ENCODE results near the gene PMM2.

DNA sequence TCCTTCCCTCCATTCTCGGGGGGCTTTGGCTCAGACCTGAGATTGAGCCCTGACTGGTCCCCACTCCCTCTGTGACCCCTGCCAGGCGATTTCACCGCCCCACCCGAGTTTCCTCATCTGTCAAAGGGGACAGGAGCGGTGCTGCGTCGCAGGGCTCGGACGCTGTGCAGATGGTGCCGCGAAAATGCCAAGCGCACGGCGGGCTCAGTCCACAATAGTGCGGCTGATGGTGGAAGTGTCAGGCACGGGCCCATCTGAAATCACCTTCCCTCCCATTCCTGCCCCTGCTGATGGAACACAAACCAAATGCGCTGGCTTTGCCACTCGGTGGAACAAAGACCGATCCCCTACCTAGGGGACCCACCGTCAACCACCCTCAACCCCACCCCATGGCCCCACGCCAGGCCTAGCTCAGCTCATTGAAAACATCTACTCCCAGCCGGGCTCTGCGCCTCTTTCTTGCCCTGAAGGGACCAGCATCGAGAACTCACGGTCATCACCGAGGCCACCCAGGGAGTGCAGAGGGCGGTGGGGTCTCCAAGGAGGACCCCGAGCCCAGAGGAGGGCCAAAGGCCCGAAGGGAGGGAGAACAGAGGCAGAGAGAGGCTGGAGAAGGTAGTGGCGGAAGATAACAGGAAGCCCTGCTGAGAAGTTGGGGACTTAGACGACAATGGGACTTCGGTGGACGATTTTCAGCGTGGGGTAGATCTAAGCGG is 69.7 kb downstream of the PMM2 start:
- TF ChIP-seq CTCF (conservative IDR thresholded peaks at IDR 0.05; ENCODE audit: low read length) (no peak), EZH2phosphoT487 (IDR thresholded peaks at IDR 0.05; ENCODE audit: borderline replicate concordance) (no peak)

Measured in Loucy (cell line).